Testis (tissue), 2 donors: ENCODE data around the gene ANKS1B.

Experiments used
- CTCF ChIP-seq, 3 experiments: fragments of 450-650 bp in 2 of 3; fragments of 200-600 bp in 1 of 3; sonication (generic) in 1 of 3; IDR thresholded peaks; one replicate each; pipeline ENCODE4 v1.5.1; 2016 to 2019; ENCODE audit warnings: antibody characterized with exemption in 3 of 3, mild to moderate bottlenecking in 2 of 3, moderate library complexity in 1 of 3
- POLR2A ChIP-seq: fragments of 450-650 bp; IDR thresholded peaks from one replicate; pipeline ENCODE4 v1.6.1; 2017; ENCODE audit warnings: antibody characterized with exemption, mild to moderate bottlenecking, moderate library complexity

GRCh38 chr12:99522456-99522855 is 462.3 kb downstream of the ANKS1B start:
- TF ChIP-seq POLR2A: no peak
- no peak for TF ChIP-seq CTCF (IDR thresholded peaks at IDR 0.05)
